ENCODE results near the gene ITPRID1.

The ITPRID1 gene

DNA sequence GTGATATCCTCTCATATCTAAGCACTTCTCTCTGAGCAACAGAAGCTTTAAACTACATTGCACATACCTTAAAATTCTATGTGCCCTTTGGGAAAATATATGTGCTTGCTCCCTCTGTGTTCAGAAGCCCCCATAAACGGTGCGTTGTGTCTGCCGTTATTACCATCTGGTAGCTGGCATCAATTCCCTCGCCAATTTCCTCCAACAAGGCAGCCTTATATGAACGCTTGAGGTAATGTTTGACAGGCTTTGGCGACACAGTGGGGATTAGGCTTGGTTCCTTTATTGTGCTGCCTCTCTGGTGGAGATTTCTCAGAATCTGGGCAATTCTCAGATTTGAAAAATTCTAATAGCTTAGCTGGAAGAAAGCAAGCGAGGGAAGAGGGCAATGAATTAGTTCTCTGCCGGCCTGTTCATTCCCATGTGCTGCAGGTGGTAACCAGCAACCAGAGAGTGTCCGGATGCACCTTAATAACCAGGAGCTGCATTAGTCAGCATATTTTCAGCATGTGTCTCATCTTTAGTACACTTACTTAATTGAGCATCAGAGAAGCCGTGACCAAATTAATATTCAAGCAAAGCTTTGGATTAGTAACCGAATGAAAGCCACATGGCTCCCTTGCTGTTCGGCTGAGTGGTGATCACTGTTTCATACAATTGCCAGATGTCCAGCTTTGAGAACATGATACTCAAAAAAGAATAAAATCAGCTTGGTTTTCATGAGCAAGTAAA, 165.8 kb downstream of the ITPRID1 start:
- TF ChIP-seq, protein P1, sequence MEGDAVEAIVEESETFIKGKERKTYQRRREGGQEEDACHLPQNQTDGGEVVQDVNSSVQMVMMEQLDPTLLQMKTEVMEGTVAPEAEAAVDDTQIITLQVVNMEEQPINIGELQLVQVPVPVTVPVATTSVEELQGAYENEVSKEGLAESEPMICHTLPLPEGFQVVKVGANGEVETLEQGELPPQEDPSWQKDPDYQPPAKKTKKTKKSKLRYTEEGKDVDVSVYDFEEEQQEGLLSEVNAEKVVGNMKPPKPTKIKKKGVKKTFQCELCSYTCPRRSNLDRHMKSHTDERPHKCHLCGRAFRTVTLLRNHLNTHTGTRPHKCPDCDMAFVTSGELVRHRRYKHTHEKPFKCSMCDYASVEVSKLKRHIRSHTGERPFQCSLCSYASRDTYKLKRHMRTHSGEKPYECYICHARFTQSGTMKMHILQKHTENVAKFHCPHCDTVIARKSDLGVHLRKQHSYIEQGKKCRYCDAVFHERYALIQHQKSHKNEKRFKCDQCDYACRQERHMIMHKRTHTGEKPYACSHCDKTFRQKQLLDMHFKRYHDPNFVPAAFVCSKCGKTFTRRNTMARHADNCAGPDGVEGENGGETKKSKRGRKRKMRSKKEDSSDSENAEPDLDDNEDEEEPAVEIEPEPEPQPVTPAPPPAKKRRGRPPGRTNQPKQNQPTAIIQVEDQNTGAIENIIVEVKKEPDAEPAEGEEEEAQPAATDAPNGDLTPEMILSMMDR (conservative IDR thresholded peaks at IDR 0.05), result no peak
- TF ChIP-seq ZFX (IDR thresholded peaks at IDR 0.05), result no peak
- no peak overlapping the region for H3K27ac ChIP-seq

DNA sequence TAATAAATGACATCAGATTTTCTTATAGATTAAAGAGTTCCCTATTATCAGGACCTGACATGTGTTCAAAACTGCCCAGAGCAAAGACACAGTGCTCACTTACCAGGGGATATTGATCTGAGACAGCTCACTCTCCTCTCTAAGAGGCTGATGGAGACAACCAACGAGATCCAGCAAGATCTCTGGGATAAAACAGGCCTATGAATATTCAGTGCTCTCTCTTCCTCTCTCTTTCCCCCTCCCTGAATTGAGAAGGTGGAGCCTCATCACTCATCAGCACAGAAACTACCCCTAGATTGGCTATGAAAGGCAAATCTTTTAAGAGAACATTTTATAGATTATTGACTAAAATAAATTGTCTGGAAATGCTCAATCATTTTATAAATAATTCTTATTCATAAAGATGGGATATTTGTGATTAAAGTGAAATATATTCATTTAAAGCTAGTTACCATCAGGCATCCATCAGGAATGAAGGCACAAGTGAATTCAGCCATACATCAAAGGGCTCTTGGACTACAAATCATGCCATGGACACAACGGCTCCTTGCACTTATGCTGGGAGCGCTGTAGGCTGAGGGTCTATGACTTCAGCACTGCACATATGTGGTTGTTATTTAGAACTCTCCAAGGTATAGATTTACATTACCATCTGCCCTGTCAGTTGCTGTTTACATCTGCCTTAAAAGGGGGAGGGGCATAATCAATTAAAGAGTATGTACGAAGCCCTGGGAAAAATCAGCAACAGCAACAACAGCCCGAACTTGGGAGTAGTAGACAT, 169.7 kb downstream of the ITPRID1 start:
- H3K27ac ChIP-seq, result no peak overlapping the region
- TF ChIP-seq ZFX (IDR thresholded peaks at IDR 0.05), result no peak
- TF ChIP-seq, protein P1 (conservative IDR thresholded peaks at IDR 0.05), result no peak

DNA sequence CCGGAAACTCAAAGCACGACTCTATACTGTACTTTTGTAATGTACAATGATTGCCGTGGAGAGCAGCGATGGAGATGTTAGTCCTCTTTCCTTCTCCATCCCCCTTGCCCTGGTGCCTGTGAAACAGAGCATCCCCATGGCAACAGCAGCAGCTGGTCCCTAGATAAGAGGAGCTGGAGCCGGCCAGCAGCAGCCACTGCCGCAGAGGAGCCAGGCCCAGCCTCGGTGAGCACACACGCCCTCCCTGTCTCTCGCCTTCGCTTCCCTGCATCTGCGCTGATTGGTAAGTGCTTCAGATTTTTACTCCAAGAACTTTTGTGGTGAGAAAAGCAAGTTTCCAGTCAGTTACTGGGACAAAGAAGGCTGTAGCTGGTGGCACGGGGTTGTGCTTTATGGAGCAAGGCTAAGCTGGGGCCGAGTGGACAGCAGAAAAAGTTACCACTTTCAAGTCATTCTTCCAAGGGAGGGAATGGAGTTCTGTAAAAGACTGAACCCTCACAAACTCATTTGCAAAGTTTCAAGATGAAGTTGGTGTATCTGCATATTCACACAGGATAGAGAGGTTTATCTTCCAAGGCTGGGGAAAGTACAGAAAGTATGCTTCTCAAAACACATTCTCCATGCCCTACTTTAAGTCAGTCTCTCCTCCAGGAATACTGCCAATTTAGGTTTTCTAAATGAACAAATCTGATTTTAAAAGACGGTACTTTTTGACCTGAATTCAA, 173.3 kb downstream of the ITPRID1 start, which contains the start of gene PPP1R17:
Gene PPP1R17 (plus strand): TSS at position 192 of the 725 bp plus-strand sequence. CDS start 5,227 bp downstream, outside the sequence.
- H3K27ac ChIP-seq, result no peak within 1 kb of the TSS
- TF ChIP-seq, protein P1 (conservative IDR thresholded peaks at IDR 0.05), result no peak
- no peak for TF ChIP-seq ZFX (IDR thresholded peaks at IDR 0.05)

DNA sequence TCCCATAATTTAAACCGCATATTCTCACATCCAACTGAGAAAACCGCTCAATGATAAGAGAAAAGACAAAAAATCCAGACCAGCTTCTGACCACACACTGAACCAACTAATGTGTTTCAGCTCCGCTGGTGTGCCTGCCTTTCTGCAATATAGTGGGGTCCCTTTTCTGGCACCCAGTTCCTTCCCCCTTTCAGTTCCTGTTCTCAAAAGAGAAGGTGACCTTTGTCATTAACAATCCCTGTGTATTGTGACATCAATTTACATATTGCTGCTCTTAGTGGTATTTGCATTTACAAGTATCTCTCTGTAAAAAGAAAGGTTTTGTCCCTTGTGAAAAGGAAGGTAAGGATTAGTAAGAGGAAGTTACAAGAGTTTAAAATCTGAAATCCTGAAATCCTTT, 174.5 kb downstream of the ITPRID1 start:
- H3K27ac ChIP-seq, result no peak overlapping the region
- TF ChIP-seq, protein P1 (conservative IDR thresholded peaks at IDR 0.05), result no peak
- TF ChIP-seq ZFX (IDR thresholded peaks at IDR 0.05), result no peak

DNA sequence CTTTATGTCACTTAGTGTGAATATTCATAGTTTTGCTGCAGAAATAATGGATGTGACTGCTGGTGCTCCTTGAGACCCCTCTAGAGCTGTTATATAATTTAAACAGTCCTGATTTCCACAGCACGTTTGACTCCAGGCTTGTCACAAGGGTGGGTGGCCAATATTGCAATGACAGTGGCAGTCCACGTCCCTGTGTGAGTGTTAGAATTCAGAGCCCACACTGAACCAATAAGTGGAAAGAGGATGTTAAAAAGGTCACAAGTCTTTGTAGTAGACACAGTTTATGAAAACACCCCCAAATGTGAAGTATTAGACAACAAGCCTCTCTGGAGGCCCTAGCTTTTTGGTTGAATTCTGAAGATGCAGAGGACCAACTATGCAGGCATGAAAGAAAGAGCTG, 175.1 kb downstream of the ITPRID1 start:
- H3K27ac ChIP-seq, result no peak overlapping the region
- TF ChIP-seq ZFX (IDR thresholded peaks at IDR 0.05), result no peak
- TF ChIP-seq, protein P1 (conservative IDR thresholded peaks at IDR 0.05), result no peak

DNA sequence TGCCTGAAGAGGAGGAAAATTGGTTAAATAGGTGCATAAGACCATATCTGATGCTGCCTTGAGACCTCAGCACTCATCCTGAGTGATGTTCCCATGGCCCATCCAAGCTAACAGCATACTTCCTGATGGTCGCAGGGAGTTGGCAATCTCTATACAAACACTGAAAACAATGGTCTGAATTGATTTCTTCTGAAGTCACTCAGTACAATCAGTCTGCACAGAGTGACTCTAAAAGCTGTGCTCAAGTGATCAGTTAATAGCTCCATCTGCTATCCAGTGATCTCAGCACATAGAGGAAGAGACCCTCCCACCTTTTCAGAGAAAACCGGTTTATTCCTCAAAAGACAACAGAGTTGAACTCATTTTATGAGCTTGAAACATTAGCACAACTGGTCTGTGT, 177.0 kb downstream of the ITPRID1 start:
- TF ChIP-seq ZFX (IDR thresholded peaks at IDR 0.05), result no peak
- TF ChIP-seq, protein P1 (conservative IDR thresholded peaks at IDR 0.05), result no peak
- H3K27ac ChIP-seq, result no peak overlapping the region
